H9 (cell line): ENCODE measurements around the gene MIS18A. TPM values are rescaled to one million over a fixed set of nuclear protein-coding genes. Genes with fewer than 3 reads are reported as not detected.

Experiments used
- DNase-seq: peaks from one replicate; pipeline ENCODE4 v3.0.0-alpha.2; 2017
- H2AFZ ChIP-seq: one replicate; pipeline ENCODE4 v1.6.1; 2013; ENCODE audit warnings: mild to moderate bottlenecking, low read length, control low read depth, moderate library complexity
- H2AK5ac ChIP-seq: 2 replicates; pipeline ENCODE4 v1.6.1; 2013; ENCODE audit warnings: low read length, control low read depth, mixed read lengths; ENCODE audit not compliant: insufficient read length
- H2BK120ac ChIP-seq: one replicate; pipeline ENCODE4 v1.6.1; 2013; ENCODE audit warnings: low read depth, mild to moderate bottlenecking, low read length, control low read depth, inconsistent platforms; ENCODE audit not compliant: poor library complexity, severe bottlenecking
- H2BK12ac ChIP-seq: 2 replicates; pipeline ENCODE4 v1.6.1; 2013; ENCODE audit warnings: low read length, control low read depth, mixed read lengths, low read depth; ENCODE audit not compliant: insufficient read length
- H2BK15ac ChIP-seq: 2 replicates; pipeline ENCODE4 v1.6.1; 2013; ENCODE audit warnings: low read depth, low read length, control low read depth
- H2BK20ac ChIP-seq: one replicate; pipeline ENCODE4 v1.6.1; 2013; ENCODE audit warnings: low read depth, mild to moderate bottlenecking, low read length, control low read depth, inconsistent platforms; ENCODE audit not compliant: poor library complexity, severe bottlenecking
- H2BK5ac ChIP-seq: 2 replicates; pipeline ENCODE4 v1.6.1; 2013; ENCODE audit warnings: low read length, control low read depth, mixed read lengths; ENCODE audit not compliant: insufficient read length
- H3K14ac ChIP-seq: 2 replicates; pipeline ENCODE4 v1.6.1; 2013; ENCODE audit warnings: low read length, control low read depth; ENCODE audit not compliant: insufficient read depth
- H3K18ac ChIP-seq: 2 replicates; pipeline ENCODE4 v1.6.1; 2013; ENCODE audit warnings: low read depth, mild to moderate bottlenecking, mixed read lengths, low read length, control low read depth; ENCODE audit not compliant: insufficient read length
- H3K23ac ChIP-seq: 2 replicates; pipeline ENCODE4 v1.6.1; 2013; ENCODE audit warnings: low read length, control low read depth, mixed read lengths, low read depth; ENCODE audit not compliant: insufficient read length
- H3K23me2 ChIP-seq: 2 replicates; pipeline ENCODE4 v1.6.1; 2013; ENCODE audit warnings: low read depth, mild to moderate bottlenecking, mixed read lengths, low read length, control low read depth; ENCODE audit not compliant: insufficient read length, poor library complexity, severe bottlenecking
- H3K27ac ChIP-seq: 2 replicates; pipeline ENCODE4 v1.5.1; 2013; ENCODE audit warnings: low read length, control low read depth, mixed read lengths, low read depth; ENCODE audit not compliant: insufficient read length
- H3K27me3 ChIP-seq: 2 replicates; pipeline ENCODE4 v1.6.1; 2013; ENCODE audit warnings: low read length, control low read depth, inconsistent platforms; ENCODE audit not compliant: insufficient read depth
- H3K4ac ChIP-seq: 2 replicates; pipeline ENCODE4 v1.6.1; 2013; ENCODE audit warnings: low read depth, mild to moderate bottlenecking, control low read depth, inconsistent platforms, low read length, moderate library complexity
- H3K4me1 ChIP-seq: 2 replicates; pipeline ENCODE4 v1.6.1; 2013; ENCODE audit warnings: low read length, control low read depth, inconsistent platforms; ENCODE audit not compliant: insufficient read depth
- H3K4me2 ChIP-seq: 2 replicates; pipeline ENCODE4 v1.6.1; 2013; ENCODE audit warnings: low read length, control low read depth, mixed read lengths; ENCODE audit not compliant: insufficient read length, insufficient read depth
- H3K56ac ChIP-seq: 2 replicates; pipeline ENCODE4 v1.6.1; 2013; ENCODE audit warnings: low read depth, mild to moderate bottlenecking, mixed read lengths, low read length, control low read depth; ENCODE audit not compliant: insufficient read length
- H3K79me1 ChIP-seq: 2 replicates; pipeline ENCODE4 v1.6.1; 2013; ENCODE audit warnings: low read depth, mild to moderate bottlenecking, moderate library complexity, low read length, control low read depth, inconsistent platforms; ENCODE audit not compliant: insufficient read depth, poor library complexity, severe bottlenecking
- H3K79me2 ChIP-seq: 2 replicates; pipeline ENCODE4 v1.6.1; 2013; ENCODE audit warnings: low read length, control low read depth, inconsistent platforms; ENCODE audit not compliant: insufficient read depth
- H3K9ac ChIP-seq: 2 replicates; pipeline ENCODE4 v1.6.1; 2013; ENCODE audit warnings: low read length, control low read depth, mixed read lengths; ENCODE audit not compliant: insufficient read length; ENCODE audit errors: extremely low read depth
- H3K9me3 ChIP-seq: one replicate; pipeline ENCODE4 v1.6.1; 2013; ENCODE audit warnings: low read depth, low read length, inconsistent platforms; ENCODE audit not compliant: control insufficient read depth
- H3T11ph ChIP-seq: one replicate; pipeline ENCODE4 v1.6.1; 2013; ENCODE audit warnings: mild to moderate bottlenecking, low read length, control low read depth, inconsistent platforms
- H4K20me1 ChIP-seq: one replicate; pipeline ENCODE4 v1.6.1; 2013; ENCODE audit not compliant: control insufficient read depth, insufficient read length, insufficient read depth
- H4K5ac ChIP-seq: 2 replicates; pipeline ENCODE4 v1.6.1; 2013; ENCODE audit warnings: low read depth, mild to moderate bottlenecking, mixed read lengths, low read length, control low read depth; ENCODE audit not compliant: insufficient read length
- H4K8ac ChIP-seq: replicated peaks from 2 replicates; pipeline ENCODE4 v1.6.1; 2013; ENCODE audit warnings: low read length, control low read depth, mixed read lengths, low read depth; ENCODE audit not compliant: insufficient read length
- H4K91ac ChIP-seq: 2 replicates; pipeline ENCODE4 v1.6.1; 2013; ENCODE audit warnings: low read depth, mild to moderate bottlenecking, moderate library complexity, mixed read lengths, low read length, control low read depth; ENCODE audit not compliant: insufficient read length
- H3K27ac Mint-ChIP-seq, 3 experiments: 2 replicates in 2 of 3; 3 replicates in 1 of 3; pipeline ENCODE4 v1.8.0; 2020 to 2021; ENCODE audit warnings: mixed read lengths in 3 of 3, mild to moderate bottlenecking in 1 of 3, moderate library complexity in 1 of 3
- H3K27me3 Mint-ChIP-seq: 2 replicates; pipeline ENCODE4 v1.8.0; 2021; ENCODE audit warnings: low read depth, mild to moderate bottlenecking, moderate library complexity, mixed read lengths
- H3K36me3 Mint-ChIP-seq, 3 experiments: 2 replicates in 2 of 3; 3 replicates in 1 of 3; pipeline ENCODE4 v1.8.0; 2020 to 2021; ENCODE audit warnings: low read depth in 3 of 3, mixed read lengths in 3 of 3; ENCODE audit not compliant: insufficient read depth in 1 of 3
- H3K4me1 Mint-ChIP-seq, 2 experiments: 2 replicates each; pipeline ENCODE4 v1.8.0; 2020; ENCODE audit warnings: mixed read lengths in 2 of 2
- H3K4me3 Mint-ChIP-seq, 2 experiments: 2 replicates in 1 of 2; 3 replicates in 1 of 2; pipeline ENCODE4 v1.8.0; 2020 to 2021; ENCODE audit warnings: mild to moderate bottlenecking in 2 of 2, mixed read lengths in 2 of 2, moderate library complexity in 1 of 2
- H3K9me3 Mint-ChIP-seq, 2 experiments: 2 replicates in 1 of 2; 3 replicates in 1 of 2; pipeline ENCODE4 v1.8.0; 2020; ENCODE audit warnings: mild to moderate bottlenecking in 2 of 2, mixed read lengths in 2 of 2, moderate library complexity in 1 of 2
- WGBS: extraction: QIAGEN DNeasy Blood & Tissue Kit; methylation state at CpG from one replicate; pipeline ENCODE4 v1.1.7; 2013; ENCODE audit warnings: missing lambda C conversion rate, low lambda C conversion rate, mixed read lengths; ENCODE audit not compliant: insufficient read length; ENCODE audit errors: extremely low coverage; 5-methylcytosine and 5-hydroxymethylcytosine counted together
- total RNA-seq: library from RNA; stranded (reverse); gene quantifications from 2 replicates; pipeline ENCODE4 v1.2.1, GENCODE V29; 2021
- TF ChIP-seq, protein P1 (sequence below): fragments of 200-600 bp; sonication (generic); conservative IDR thresholded peaks from 3 replicates; pipeline ENCODE4 v1.8.0; 2021; ENCODE audit warnings: antibody characterized with exemption, mild to moderate bottlenecking

The MIS18A gene
- total RNA-seq, 1 experiment from 2014 or later = 56.5 TPM

DNA sequence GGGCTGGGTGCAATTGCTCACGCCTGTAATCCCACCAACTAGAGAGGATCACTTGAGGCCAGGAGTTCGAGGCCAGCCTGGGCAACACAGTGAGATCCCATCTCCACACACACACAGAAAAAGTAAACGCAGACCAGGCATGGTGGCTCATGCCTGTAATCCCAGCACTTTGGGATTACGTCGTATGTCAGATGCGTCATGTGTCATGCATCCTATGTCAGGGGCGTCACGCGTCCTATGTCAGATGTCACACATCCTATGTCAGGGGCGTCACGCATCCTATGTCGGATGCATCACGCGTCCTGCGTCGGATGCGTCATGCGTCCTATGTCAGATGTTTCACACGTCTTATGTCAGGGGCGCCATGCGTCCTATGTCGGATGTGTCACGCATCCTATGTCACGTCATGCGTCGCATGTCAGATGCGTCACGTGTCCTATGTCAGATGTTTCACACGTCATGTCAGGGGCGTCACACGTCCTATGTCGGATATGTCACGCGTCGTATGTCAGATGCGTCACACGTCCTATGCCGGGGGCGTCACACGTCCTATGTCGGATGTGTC, 21.4 kb upstream of the MIS18A start:
- H2BK5ac ChIP-seq = no peak overlapping the region
- no peak overlapping the region for H3T11ph ChIP-seq
- no peak overlapping the region for H4K91ac ChIP-seq
- H2BK15ac ChIP-seq = no peak overlapping the region
- TF ChIP-seq, protein P1, sequence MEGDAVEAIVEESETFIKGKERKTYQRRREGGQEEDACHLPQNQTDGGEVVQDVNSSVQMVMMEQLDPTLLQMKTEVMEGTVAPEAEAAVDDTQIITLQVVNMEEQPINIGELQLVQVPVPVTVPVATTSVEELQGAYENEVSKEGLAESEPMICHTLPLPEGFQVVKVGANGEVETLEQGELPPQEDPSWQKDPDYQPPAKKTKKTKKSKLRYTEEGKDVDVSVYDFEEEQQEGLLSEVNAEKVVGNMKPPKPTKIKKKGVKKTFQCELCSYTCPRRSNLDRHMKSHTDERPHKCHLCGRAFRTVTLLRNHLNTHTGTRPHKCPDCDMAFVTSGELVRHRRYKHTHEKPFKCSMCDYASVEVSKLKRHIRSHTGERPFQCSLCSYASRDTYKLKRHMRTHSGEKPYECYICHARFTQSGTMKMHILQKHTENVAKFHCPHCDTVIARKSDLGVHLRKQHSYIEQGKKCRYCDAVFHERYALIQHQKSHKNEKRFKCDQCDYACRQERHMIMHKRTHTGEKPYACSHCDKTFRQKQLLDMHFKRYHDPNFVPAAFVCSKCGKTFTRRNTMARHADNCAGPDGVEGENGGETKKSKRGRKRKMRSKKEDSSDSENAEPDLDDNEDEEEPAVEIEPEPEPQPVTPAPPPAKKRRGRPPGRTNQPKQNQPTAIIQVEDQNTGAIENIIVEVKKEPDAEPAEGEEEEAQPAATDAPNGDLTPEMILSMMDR = no peak
- no peaks in the 10 kb centered on the region for H3K9me3 ChIP-seq
- Mint-ChIP-seq H3K9me3 (no peaks in the 10 kb centered on the region), H3K27me3 (no peaks in the 10 kb centered on the region), H3K36me3 (peaks cover 1 to 10% (median 5%) of the 10 kb centered on the region in 3 experiments; a peak in 5 of 7 replicates), H3K4me1 (peaks cover 0 to under 1% of the 10 kb centered on the region in 2 experiments; a peak in 1 of 4 replicates), H3K27ac (no peak overlapping the region), H3K4me3 (peak overlapping the region in 1 of 2 experiments; percentile 42; a peak in 1 of 5 replicates)
- no peaks in the 10 kb centered on the region for H3K27me3 ChIP-seq
- H3K14ac ChIP-seq = no peak overlapping the region
- H4K20me1 ChIP-seq = no peaks in the 10 kb centered on the region
- H3K4me2 ChIP-seq = no peak overlapping the region
- H3K4ac ChIP-seq = no peak overlapping the region
- H2BK120ac ChIP-seq = no peak overlapping the region
- H3K18ac ChIP-seq = no peak overlapping the region
- H2AK5ac ChIP-seq = no peak overlapping the region
- no peak overlapping the region for H4K8ac ChIP-seq
- no CpG with 5 or more reads among the region's 41 CpGs for WGBS
- no peak overlapping the region for H2BK12ac ChIP-seq
- no peak overlapping the region for H3K27ac ChIP-seq
- no peaks in the 10 kb centered on the region for H3K4me1 ChIP-seq
- no peak overlapping the region for H2AFZ ChIP-seq
- no peaks in the 10 kb centered on the region for H3K23me2 ChIP-seq
- no peak overlapping the region for H3K23ac ChIP-seq
- H3K79me1 ChIP-seq = no peaks in the 10 kb centered on the region
- DNase-seq = no peak
- no peak overlapping the region for H3K56ac ChIP-seq
- no peaks in the 10 kb centered on the region for H3K79me2 ChIP-seq
- no peak overlapping the region for H4K5ac ChIP-seq
- H3K9ac ChIP-seq = no peak overlapping the region
- H2BK20ac ChIP-seq = no peak overlapping the region
